HuH-7 (cell line): ENCODE measurements around the gene CFAP46.

Source experiments
- DNase-seq: peaks from one replicate; pipeline ENCODE4 v3.0.0; 2011; ENCODE audit warnings: low spot score

CFAP46 gene

DNA sequence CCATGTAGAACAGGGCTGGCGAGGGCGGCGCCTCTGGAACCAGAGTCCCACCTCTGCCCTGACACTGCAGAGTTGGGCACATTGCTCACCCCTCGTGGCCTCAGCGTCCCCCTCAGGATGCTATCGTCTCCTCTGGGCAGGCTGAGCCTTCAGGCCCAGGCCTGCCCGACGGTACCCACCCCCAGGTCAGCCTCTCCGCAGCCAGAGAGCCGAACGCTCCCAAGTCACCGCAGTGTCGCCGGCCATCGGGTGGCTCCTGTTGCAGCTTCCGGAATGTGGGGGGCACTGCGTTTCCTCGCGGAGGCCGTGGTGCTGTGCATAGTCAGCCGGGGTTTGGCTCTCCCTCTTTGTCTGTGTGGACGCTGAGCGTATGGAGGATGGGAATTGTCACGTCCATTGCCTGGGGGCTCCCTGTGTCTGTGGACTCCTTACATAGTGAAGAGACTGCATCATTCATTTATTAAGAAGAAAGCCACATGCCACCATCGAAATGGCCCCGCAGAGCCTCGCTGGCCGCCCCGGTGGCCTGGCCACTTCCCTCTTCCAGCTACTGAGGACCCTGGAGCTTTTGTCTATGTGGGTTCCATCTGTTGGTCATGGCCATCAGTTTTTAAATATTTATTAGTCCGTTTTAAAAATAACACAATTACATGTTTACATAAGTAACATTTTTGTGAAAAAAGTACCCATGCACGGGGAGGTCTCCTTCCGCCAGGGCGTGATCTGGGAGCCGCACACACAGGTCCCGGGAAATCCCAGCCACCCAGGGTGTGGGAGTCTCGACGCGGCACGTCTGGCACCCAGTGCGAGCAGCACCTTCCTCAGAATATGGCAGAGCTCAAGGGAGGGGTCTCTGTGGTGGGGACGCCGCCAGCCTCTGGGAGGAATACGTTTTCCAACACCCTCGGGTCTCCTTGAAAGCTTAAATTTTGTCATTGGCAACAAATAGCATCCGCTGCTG, 172.0 kb downstream of the CFAP46 start:
- no peak for DNase-seq

- DNase-seq: no peak
These were observed 173.8 kb downstream of the CFAP46 start for GRCh38 chr10:132768346-132769248.

DNA sequence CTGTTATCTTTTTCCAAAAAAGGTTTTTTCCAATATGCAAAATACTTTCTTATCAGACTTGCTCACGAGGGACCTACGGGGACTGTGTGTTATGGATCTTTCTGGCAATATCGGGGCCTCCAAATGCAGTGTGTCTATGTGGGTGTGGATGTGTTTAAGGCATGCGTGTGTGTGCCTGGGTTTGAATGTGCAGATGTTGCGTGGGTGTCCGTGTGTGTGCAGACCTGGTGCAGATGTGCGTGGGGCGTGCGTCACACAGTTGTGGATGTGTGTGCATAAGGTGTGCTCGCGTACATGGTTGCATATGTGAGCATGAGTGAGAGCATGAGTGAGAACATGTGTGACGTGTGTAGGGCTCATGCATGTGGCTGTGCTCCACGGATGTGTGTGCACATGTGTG, 176.1 kb downstream of the CFAP46 start:
- no peak for DNase-seq

- no peak for DNase-seq
These were observed 176.9 kb downstream of the CFAP46 start for GRCh38 chr10:132765435-132765834.

- no peak for DNase-seq
These were observed 178.3 kb downstream of the CFAP46 start for GRCh38 chr10:132764108-132764507.

DNA sequence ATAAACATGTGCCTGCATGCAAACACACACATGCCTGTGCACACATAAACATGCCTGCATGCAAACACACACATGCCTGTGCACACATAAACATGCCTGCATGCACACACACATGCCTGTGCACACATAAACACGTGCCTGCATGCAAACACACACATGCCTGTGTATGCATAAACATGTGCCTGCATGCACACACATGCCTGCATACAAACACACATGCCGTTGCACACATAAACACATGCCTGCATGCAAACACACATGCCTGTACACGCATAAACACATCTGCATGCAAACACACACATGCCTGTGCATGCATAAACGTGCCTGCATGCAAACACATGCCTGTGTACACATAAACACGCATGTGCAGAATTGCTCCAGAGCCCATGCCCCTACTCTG, 178.8 kb downstream of the CFAP46 start:
- no peak for DNase-seq

GRCh38 chr10:132762267-132762666, 180.1 kb downstream of the CFAP46 start:
- no peak for DNase-seq

GRCh38 chr10:132761395-132762060, 180.8 kb downstream of the CFAP46 start:
- no peak for DNase-seq

DNA sequence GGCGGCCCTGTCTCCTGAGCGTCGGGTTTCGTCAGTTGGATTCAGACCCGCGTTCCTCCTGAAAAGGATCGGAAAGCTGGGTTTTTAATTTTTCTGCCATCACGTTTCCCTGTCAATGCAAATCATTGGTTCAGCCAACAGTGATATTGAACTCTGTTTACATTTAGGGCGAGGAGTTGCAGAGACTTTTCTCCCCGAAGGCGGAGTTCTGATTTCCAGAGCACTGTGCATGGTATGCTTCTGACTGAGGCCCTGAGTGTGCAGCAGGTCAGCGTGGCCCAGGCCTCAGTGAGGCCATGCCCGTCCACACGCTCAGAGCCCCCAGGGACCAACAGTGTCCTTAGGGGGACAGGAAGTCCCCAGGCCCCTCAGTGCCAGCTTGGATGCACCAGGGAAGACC, 183.5 kb downstream of the CFAP46 start:
- no peak for DNase-seq
